ENCODE data around the gene NOXRED1. TPM values are rescaled to one million over a fixed set of nuclear protein-coding genes. Genes with fewer than 3 reads are reported as not detected.

Gene NOXRED1, protein sequence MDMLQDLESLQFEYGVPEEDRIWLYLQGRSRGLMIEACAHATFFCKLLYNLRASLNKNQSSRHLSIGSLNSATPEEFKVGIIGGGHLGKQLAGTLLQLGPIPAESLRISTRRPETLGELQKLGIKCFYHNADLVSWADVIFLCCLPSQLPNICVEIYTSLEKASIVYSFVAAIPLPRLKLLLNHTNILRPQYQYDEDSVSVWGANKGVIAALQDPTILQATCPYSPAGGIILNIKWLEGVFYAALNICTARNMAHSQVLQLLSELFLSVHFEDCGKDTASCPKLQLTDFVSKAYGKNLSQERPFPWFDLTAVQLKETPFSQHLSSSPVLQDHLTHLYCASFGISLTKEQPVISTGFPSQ
- 0.77 TPM for total RNA-seq
- long read RNA-seq, partial matches to known transcripts, result 0 of 1 reads
- long read RNA-seq, other reads (novel, unspliced or antisense), result 1 of 1 reads

- no peak for DNase-seq
- ATAC-seq, result no peak
- peaks cover 72% of the 10 kb centered on the region for H3K36me3 ChIP-seq
- TF ChIP-seq, protein P1, sequence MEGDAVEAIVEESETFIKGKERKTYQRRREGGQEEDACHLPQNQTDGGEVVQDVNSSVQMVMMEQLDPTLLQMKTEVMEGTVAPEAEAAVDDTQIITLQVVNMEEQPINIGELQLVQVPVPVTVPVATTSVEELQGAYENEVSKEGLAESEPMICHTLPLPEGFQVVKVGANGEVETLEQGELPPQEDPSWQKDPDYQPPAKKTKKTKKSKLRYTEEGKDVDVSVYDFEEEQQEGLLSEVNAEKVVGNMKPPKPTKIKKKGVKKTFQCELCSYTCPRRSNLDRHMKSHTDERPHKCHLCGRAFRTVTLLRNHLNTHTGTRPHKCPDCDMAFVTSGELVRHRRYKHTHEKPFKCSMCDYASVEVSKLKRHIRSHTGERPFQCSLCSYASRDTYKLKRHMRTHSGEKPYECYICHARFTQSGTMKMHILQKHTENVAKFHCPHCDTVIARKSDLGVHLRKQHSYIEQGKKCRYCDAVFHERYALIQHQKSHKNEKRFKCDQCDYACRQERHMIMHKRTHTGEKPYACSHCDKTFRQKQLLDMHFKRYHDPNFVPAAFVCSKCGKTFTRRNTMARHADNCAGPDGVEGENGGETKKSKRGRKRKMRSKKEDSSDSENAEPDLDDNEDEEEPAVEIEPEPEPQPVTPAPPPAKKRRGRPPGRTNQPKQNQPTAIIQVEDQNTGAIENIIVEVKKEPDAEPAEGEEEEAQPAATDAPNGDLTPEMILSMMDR (IDR thresholded peaks at IDR 0.05), result no peak
- no peaks in the 10 kb centered on the region for H3K27me3 ChIP-seq (ENCODE audit: low read depth)
- intact Hi-C loops (cut with DNase I), result no loop called here
- H3K27ac ChIP-seq, result no peak within 1 kb of the TSS
- peaks cover 18% of the 10 kb centered on the region for H3K9me3 ChIP-seq
- no peak within 1 kb of the TSS for H3K4me3 ChIP-seq
- H3K4me1 ChIP-seq, result no peaks in the 10 kb centered on the region
Observed at GRCh38 chr14:77423423-77423822, at the start of gene NOXRED1. TSS of gene NOXRED1 (minus strand) at chr14:77423523. CDS start at chr14:77422889, 634 bp downstream.

DNA sequence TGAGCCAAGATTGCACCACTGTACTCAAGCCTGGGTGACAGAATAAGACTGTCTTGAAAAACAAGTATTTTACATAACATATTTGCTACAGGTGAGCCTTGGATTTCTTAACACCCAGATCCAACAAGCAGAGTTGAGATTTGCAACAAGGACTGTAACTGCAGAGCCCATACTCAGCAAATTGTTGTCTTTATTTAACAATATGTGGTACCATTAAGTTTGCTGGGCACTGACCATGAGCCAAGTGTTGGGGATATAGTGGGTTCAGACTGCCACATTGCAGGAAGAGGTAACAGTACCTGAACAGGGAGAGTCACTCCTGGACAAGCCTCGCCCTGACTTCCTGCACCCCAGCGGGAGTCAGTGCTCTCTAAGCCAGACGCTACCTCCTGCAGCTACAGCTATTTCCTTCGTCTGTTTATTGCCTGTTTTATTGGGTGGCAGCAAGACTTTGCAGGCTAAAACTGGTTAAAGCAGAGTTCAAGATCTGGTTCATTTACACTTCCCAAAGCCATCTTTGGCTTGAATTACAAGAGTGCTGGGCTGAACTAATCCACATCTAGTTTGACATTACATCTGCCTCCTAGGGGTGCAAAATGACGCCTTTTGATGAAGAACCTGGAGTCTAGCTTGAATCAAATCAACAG is 47.0 kb upstream of the NOXRED1 start:
- no peaks in the 10 kb centered on the region for H3K27me3 ChIP-seq (ENCODE audit: low read depth)
- ATAC-seq (no peak), DNase-seq (no peak)
- TF ChIP-seq, protein P1 (IDR thresholded peaks at IDR 0.05), result no peak
- H3K9me3 ChIP-seq, result no peaks in the 10 kb centered on the region
- H3K27ac ChIP-seq, result no peak overlapping the region
- no peak overlapping the region for H3K4me3 ChIP-seq
- peaks cover 52% of the 10 kb centered on the region for H3K36me3 ChIP-seq
- intact Hi-C loops (cut with DNase I), result no loop called here
- H3K4me1 ChIP-seq, result no peaks in the 10 kb centered on the region

DNA sequence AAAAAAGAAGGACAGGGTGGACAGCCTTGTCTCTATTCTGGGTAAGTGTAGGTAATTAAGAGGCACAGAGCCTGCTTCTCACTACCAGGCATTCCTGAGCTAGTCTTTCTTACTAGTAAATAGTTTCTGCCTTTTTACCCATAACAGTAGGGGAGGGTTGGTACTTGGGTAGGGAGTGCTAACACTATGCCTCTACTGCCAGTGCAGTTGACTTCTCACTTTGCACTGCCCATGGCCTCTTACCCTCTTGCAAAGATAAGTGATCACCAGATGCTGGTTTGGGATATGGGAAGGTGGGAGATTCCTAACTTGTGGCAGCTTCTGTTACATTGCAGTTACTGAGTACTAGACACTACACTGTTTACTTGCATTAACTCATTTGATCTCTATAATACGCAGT is 46.2 kb upstream of the NOXRED1 start:
- DNase-seq (no peak), ATAC-seq (no peak)
- TF ChIP-seq, protein P1 (IDR thresholded peaks at IDR 0.05), result no peak
- intact Hi-C loops (cut with DNase I), result no loop called here
- H3K4me1 ChIP-seq, result no peaks in the 10 kb centered on the region
- H3K4me3 ChIP-seq, result no peak overlapping the region
- no peaks in the 10 kb centered on the region for H3K9me3 ChIP-seq
- H3K27me3 ChIP-seq (ENCODE audit: low read depth), result no peaks in the 10 kb centered on the region
- peaks cover 60% of the 10 kb centered on the region for H3K36me3 ChIP-seq
- no peak overlapping the region for H3K27ac ChIP-seq

GRCh38 chr14:77469067-77469505 is 45.8 kb upstream of the NOXRED1 start:
- ATAC-seq (no peak), DNase-seq (no peak)
- H3K36me3 ChIP-seq, result peaks cover 65% of the 10 kb centered on the region
- no peak overlapping the region for H3K27ac ChIP-seq
- no peaks in the 10 kb centered on the region for H3K9me3 ChIP-seq
- H3K27me3 ChIP-seq (ENCODE audit: low read depth), result no peaks in the 10 kb centered on the region
- no peaks in the 10 kb centered on the region for H3K4me1 ChIP-seq
- TF ChIP-seq, protein P1 (IDR thresholded peaks at IDR 0.05), result no peak
- intact Hi-C loops (cut with DNase I), result no loop called here
- H3K4me3 ChIP-seq, result no peak overlapping the region

DNA sequence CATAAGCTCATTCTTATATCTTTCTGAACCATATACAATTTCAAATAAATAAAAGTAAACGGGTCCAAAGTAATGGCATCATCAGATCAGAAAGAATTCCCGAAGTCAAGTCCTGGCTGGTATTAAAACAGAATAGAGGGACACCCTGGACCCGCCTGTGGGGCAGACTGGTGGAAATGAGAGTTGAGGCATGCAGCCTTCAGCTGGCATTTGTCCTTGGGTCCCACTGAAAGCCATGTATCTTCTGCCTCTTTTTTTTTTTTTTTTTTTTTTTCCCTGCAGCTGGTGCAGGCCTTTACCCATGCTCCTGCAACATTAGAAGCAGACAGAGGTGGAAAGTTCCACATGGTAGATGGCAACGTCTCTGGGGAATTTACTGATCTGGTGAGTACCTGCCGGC is 44.5 kb upstream of the NOXRED1 start:
- H3K9me3 ChIP-seq, result no peaks in the 10 kb centered on the region
- ATAC-seq (no peak), DNase-seq (no peak)
- no peak overlapping the region for H3K27ac ChIP-seq
- no peak overlapping the region for H3K4me3 ChIP-seq
- no peaks in the 10 kb centered on the region for H3K4me1 ChIP-seq
- H3K27me3 ChIP-seq (ENCODE audit: low read depth), result no peaks in the 10 kb centered on the region
- intact Hi-C loops (cut with DNase I), result no loop called here
- TF ChIP-seq, protein P1 (IDR thresholded peaks at IDR 0.05), result no peak
- H3K36me3 ChIP-seq, result peaks cover 78% of the 10 kb centered on the region

All from lower lobe of right lung (tissue), 2 donors.